ENCODE data around the gene DLK2. TPM values are rescaled to one million over a fixed set of nuclear protein-coding genes. Genes with fewer than 3 reads are reported as not detected.
"Not testable (repeated sequence)": the region's sequence is repeated elsewhere in the genome, so short reads cannot be mapped to it uniquely, and the experiment has no call there.

Gene DLK2
- total RNA-seq, 3 donors from 2014 or later = 3.6 to 8.9 TPM; not detected in 1

- peaks cover 0 to 5% of the 10 kb centered on the region in 2 donors for H3K4me1 ChIP-seq
- no peak for DNase-seq (ENCODE audit: low spot score in 2 of 2)
- H3K27ac ChIP-seq = peak overlapping the region; percentile 33 to 48
- H3K27me3 ChIP-seq = no peaks in the 10 kb centered on the region
- no peak overlapping the region for H3K4me3 ChIP-seq
- H3K9me3 ChIP-seq = no peaks in the 10 kb centered on the region
- intact Hi-C loops (cut with DNase I; ENCODE audit: low total_unique reads) = no loop called here
- H3K36me3 ChIP-seq = no peaks in the 10 kb centered on the region
- no peak for TF ChIP-seq CTCF (IDR thresholded peaks at IDR 0.05)
- TF ChIP-seq POLR2AphosphoS5 (IDR thresholded peaks at IDR 0.05) = no peak
- TF ChIP-seq POLR2A (IDR thresholded peaks at IDR 0.05) = no peak
Measured at GRCh38 chr6:43468748-43469681, 13.7 kb upstream of the DLK2 start.

GRCh38 chr6:43468240-43468639, 12.9 kb upstream of the DLK2 start:
- intact Hi-C loops (cut with DNase I; ENCODE audit: low total_unique reads) = no loop called here
- no peaks in the 10 kb centered on the region for H3K27me3 ChIP-seq
- peak overlapping the region in 1 of 2 donors; percentile 33 for H3K27ac ChIP-seq

GRCh38 chr6:43467752-43468151, 12.4 kb upstream of the DLK2 start:
- no peak overlapping the region for H3K4me3 ChIP-seq
- DNase-seq (ENCODE audit: low spot score in 2 of 2) = no peak
- H3K27ac ChIP-seq = no peak overlapping the region
- H3K27me3 ChIP-seq = no peaks in the 10 kb centered on the region
- no peaks in the 10 kb centered on the region for H3K9me3 ChIP-seq
- TF ChIP-seq POLR2AphosphoS5 (IDR thresholded peaks at IDR 0.05) (no peak), CTCF (IDR thresholded peaks at IDR 0.05) (no peak), POLR2A (IDR thresholded peaks at IDR 0.05) (no peak)
- H3K36me3 ChIP-seq = no peaks in the 10 kb centered on the region
- intact Hi-C loops (cut with DNase I; ENCODE audit: low total_unique reads) = no loop called here
- H3K4me1 ChIP-seq = peaks cover 0 to 5% of the 10 kb centered on the region in 2 donors

More at GRCh38 chr6:43468240-43468639, 12.9 kb upstream of the DLK2 start:
- Histone ChIP-seq H3K4me1 (peaks cover 0 to 5% of the 10 kb centered on the region in 2 donors), H3K4me3 (no peak overlapping the region), H3K36me3 (no peaks in the 10 kb centered on the region), H3K9me3 (no peaks in the 10 kb centered on the region)
- no peak for DNase-seq (ENCODE audit: low spot score in 2 of 2)
- no peak for TF ChIP-seq CTCF (IDR thresholded peaks at IDR 0.05)

GRCh38 chr6:43467265-43467664, 11.9 kb upstream of the DLK2 start:
- H3K4me1 ChIP-seq; DNase-seq (ENCODE audit: low spot score in 2 of 2); H3K27ac ChIP-seq; intact Hi-C loops (cut with DNase I; ENCODE audit: low total_unique reads); H3K36me3 ChIP-seq; H3K9me3 ChIP-seq; H3K27me3 ChIP-seq; H3K4me3 ChIP-seq: not testable (repeated sequence)

GRCh38 chr6:43465948-43466347, 10.6 kb upstream of the DLK2 start:
- Histone ChIP-seq H3K27me3 (no peaks in the 10 kb centered on the region), H3K36me3 (no peaks in the 10 kb centered on the region), H3K4me3 (no peak overlapping the region), H3K9me3 (no peaks in the 10 kb centered on the region), H3K27ac (no peak overlapping the region), H3K4me1 (peaks cover 0 to 5% of the 10 kb centered on the region in 2 donors)
- TF ChIP-seq CTCF (IDR thresholded peaks at IDR 0.05) (no peak), POLR2AphosphoS5 (IDR thresholded peaks at IDR 0.05) (no peak), POLR2A (IDR thresholded peaks at IDR 0.05) (no peak)
- intact Hi-C loops (cut with DNase I; ENCODE audit: low total_unique reads) = no loop called here
- DNase-seq (ENCODE audit: low spot score in 2 of 2) = no peak
